HG03432 (cell line): Measurements from ENCODE around the gene ACP5.

Source experiments
- ATAC-seq: cut with Tn5 transposase; IDR thresholded peaks from one replicate; pipeline ENCODE4 v1.9.1; 2021; ENCODE audit warnings: mild to moderate bottlenecking, moderate library complexity; ENCODE audit not compliant: unreplicated experiment

Gene ACP5

GRCh38 chr19:11550265-11550664 lies 27.2 kb downstream of the ACP5 start:
- ATAC-seq: no peak

DNA sequence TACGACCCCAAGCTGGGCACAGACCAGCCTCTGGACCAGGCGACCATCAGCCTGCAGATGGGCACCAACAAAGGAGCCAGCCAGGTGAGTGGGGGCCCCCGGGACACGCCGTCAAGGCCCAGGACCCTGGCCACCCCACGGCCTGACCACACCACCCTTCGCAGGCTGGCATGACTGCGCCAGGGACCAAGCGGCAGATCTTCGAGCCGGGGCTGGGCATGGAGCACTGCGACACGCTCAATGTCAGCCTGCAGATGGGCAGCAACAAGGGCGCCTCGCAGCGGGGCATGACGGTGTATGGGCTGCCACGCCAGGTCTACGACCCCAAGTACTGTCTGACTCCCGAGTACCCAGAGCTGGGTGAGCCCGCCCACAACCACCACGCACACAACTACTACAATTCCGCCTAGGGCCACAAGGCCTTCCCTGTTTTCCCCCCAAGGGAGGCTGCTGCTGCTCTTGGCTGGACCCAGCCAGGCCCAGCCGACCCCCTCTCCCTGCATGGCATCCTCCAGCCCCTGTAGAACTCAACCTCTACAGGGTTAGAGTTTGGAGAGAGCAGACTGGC lies 28.0 kb downstream of the ACP5 start:
- ATAC-seq: no peak

DNA sequence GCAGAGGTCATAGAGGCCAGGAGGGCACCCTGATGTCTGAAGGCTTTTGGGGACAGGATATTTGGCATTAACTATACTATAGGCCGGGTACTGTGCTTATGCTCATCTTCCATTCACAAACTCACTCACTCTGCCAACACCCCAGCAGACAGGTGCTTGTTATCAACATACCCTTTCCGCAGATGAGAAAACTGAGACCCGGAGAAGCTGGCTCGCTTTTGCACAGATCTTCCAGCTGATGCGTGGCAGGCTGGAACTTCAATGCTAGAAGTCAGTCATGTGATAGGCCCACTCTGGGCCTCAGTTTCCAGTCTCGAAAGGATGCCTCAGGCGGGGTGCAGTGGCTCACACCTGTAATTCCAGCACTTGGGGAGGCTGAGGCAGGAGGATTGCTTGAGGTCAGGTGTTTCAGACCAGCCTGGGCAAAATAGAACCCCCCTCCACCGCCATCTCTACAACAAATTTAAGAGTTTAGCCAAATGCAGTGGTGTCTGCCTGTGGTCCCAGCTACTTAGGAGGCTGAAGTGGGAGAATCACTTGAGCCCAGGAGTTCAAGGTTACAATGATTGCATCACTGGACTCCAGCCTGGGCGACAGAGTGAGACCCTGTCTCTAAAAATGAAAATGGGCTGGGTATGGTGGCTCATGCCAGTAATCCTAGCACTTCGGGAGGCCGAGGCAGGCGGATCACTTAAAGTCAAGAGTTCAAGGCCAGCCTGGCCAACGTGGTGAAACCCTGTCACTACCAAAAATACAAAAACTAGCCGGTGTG lies 29.3 kb downstream of the ACP5 start:
- no peak for ATAC-seq

DNA sequence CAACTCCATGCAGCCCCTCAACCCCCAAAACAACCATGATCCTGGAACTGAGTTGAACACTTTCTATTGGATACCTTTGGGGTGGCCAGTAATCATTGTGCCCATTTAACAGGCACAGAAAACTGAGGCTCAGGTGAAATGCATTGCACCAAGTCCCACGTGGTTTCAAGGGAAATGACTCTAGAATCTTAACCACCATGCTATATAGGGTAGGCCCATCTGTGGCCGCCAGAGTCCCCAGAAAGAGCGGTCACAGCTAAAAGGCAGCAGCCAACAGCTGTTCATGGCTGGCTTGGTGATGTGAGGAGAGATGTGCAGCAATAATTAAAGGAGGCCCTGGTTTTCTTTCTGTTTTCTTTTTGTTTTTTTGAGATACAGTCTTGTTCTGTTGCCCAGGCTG lies 36.2 kb downstream of the ACP5 start:
- no peak for ATAC-seq

GRCh38 chr19:11540645-11541044 lies 36.8 kb downstream of the ACP5 start:
- ATAC-seq: no peak

- ATAC-seq: no peak
Measured at GRCh38 chr19:11539495-11540365, 37.7 kb downstream of the ACP5 start.

DNA sequence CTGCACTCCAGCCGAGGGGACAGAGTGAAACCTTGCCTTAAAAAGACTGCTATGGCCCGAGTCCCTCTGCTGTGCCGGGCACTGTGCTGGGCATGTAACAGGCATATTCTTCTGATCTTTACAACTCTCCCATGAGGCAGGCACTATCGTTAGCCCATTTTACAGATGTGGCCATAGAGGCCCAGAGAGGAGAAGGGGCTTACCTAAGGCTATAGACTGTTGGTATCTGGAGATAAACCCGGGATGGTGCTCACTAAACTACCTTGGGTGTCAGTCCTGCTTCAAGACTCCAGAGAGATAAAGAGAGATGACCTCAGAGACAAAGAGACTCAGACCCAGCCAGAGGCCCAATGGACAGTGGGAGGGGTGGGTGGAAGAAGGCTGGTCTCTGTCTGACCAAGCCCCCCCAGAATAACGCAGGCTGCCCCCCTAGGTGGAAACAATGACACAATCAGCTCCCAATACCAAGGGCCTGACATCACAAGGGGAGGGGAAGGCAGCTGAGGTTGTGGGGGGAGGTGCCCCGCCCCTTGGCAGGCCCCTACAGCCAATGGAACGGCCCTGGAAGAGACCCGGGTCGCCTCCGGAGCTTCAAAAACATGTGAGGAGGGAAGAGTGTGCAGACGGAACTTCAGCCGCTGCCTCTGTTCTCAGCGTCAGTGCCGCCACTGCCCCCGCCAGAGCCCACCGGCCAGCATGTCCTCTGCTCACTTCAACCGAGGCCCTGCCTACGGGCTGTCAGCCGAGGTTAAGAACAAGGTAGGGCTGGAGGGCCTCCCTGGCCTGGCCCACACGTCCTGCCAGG lies 39.0 kb downstream of the ACP5 start, which contains the start of gene CNN1:
TSS of gene CNN1 (plus strand) at position 620 of the 805 bp plus-strand sequence. CDS start at position 697, 77 bp downstream.
- ATAC-seq: no peak

DNA sequence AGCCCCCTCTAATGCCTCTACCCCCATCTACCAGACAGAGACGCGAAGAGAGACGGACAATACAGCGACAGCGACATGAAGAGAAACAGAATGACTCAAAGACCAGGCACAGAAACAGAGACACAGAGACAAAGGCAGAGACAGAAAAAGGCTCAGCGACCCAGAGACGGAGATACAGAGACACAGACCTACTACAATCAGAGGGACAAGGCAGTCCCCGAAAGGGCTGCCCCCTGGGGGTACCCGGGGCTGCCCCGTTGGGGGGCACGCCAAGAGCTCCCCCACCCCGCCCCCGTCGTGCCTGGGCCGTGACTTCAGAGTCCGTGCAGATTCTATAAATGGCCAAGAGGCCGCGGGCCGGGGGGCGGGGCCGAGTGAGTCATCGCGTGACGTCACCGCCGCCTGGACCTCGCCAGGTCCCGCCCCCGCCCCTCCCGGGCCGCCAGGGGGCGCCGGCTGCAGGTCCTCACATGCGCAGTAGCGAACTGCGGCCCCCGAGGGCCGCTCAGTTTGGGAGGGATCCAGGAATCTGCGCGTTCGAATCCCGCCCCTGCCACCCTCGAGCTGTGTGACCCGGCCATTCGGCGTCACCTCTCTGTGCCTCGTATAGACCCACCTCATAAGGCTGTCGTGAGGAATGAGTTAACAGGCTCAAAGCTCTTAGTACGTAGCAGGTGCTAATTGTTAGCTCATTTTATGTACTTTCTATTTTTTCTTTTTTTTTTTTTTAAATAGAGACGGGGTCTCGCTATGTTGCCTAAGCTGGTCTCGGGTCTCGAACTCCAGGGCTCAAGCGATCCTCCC lies 41.5 kb downstream of the ACP5 start:
- peak; percentile 76 for ATAC-seq

DNA sequence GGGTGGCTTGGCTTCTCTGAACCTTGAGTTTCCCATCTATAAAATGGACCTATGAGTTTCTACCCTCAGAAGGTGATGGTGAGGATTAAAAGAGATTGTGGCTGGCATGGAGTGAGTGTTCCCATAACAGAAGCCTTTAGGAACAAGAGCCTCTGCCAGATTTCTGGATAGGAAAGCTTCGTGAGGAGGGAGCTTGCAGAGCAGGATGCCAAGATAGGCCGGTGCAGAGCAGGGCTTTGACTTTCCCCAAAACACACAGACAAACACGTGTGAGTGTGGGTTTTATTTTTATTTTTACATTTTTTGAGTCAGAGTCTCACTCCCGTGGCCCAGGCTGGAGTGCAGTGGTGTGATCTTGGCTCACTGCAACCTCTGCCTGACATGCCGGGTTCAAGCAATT lies 42.5 kb downstream of the ACP5 start:
- no peak for ATAC-seq

DNA sequence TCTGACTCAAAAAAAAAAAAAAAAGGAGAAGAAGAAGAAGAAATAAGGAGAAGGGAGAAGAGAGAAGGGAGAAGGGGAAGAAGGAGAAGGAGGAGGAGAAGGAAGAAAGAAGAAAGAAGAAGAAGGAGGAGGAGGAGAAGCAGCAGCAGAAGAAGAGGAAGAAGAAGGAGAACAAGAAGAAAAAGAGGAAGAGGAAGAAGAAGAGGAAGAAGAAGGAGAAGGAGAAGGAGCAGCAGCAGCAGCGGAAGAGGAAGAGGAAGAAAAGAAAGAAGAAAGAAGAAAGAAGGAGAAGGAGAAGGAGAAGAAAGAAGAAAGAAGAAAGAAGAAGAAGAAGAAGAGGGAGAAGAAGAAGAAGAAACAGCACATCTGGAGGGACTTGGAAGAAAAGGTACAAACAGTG lies 42.9 kb downstream of the ACP5 start:
- no peak for ATAC-seq

DNA sequence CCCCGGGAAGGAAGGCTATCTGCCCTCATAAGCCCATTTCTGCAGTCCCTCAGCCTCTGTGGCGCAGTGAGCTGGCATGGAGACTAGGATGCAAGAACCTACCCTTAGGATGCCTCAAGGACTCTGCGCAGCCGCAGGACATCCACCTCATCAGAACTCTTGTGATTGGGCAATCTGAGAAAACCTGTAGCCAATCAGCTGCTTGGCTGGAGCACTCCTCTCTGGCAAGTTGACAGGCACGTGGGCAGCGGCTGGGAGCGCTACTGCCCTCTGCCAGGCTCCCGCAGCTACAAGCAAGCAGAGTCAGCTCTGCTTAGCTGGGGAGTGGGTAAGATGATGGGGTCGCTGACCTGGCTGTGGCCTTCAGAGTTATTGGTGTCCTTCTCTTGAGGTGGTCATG lies 47.0 kb downstream of the ACP5 start:
- ATAC-seq: no peak

DNA sequence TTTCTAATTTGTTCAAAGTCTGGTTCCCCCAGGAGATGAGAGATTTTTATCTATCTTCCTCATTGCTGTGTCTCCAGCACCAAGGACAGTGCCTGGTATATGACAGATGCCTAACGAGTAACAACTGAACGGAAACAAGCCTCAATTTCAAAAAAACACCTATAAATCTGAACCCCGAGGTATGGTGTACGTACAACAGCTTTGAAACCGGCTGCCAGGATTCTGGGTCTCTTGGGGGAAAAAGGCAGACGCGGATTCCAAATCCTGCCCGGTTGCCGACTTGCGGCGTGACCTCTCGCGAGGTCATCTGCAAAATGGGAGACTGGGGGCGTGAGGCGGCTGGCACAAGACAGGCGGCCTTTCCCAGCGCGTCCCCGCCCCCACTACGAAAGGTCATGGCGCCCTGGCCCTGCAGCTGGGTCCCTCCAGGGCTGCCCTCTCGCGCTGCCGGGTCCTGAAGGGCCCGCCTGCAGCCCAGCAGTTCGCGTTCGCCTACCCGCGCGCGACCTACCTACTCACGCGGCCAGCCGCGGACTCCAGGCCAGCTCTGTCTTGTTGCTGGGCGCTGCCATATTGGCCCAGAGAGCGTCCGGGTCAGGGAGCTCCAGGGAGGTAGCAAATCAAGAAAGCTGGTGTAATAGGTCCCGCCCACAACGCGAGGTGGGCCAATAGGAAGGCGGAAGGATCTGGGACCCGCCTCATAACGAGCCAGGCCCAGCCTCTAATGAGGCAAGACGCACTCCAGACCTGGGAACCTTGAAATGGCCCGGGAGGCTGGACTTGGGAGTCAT lies 48.7 kb downstream of the ACP5 start, which contains the start of gene ECSIT:
TSS of gene ECSIT (minus strand) at position 584 of the 791 bp plus-strand sequence. CDS start 9,964 bp downstream, outside the sequence.
- peak; percentile 93 for ATAC-seq
